ENCODE measurements around the gene AOX1. TPM values are rescaled to one million over a fixed set of nuclear protein-coding genes. Genes with fewer than 3 reads are reported as not detected.

AOX1 gene
- 3.5 and 23.0 TPM in 2 replicates for total RNA-seq

GRCh38 chr2:200585730-200586643 lies at the start of gene AOX1:
Gene AOX1, plus strand, starts transcription at chr2:200586014. Its CDS starts 95 bp downstream, at chr2:200586109.

Other genes with a start within 250 kb of the AOX1 start
- 22.4 and 25.9 TPM in 2 replicates for gene KCTD18, start 75.9 kb upstream of the AOX1 start, total RNA-seq
- 3.1 and 4.3 TPM in 2 replicates for gene SGO2, start 59.8 kb upstream of the AOX1 start, total RNA-seq
- gene BZW1, start 225.9 kb downstream of the AOX1 start, total RNA-seq: 358 and 599 TPM in 2 replicates

Data from placental epithelial cell (primary cell).